ENCODE results near the gene UBE2C.

Gene UBE2C

DNA sequence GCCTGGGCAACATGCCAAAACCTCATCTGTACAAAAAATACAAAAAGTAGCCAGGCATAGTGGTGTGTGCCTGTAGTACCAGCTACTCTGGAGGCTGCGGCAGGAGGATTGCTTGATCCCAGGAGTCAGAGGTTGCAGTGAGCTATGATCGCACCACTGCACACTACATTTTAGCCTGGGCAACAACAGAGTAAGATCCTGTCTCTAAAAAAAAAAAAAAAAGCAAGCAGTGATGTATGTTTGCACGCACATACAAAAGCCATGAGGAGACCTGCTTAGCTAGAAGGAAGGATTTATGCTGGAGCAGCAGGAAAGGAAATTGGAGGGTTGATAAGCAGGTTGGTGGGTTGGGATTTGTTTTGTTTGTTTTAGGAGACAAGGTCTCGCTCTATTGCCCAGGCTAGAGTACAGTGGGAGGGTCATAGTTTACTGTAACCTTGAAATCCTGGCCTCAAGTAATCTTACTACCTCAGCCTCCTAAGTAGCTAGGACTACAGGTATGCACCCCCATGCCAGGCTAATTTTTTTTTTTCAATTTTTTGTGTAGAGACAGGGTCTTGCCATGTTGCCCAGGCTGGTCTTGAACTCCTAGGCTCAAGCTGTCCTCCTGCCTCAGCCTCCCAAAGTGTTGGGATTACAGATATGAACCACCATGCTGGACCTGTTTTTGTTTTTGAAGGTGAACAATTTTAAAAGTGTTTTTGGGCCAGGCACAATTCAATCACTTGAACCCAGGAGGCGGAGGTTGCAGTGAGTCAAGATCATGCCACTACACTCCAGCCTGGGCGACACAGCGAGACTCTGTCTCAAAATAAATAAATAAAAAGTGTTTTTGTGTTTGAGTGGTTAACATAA is 49.0 kb downstream of the UBE2C start:
- DNase-seq: no peak

- DNase-seq: no peak
Observed at GRCh38 chr20:45863543-45864470, 51.4 kb downstream of the UBE2C start.

DNA sequence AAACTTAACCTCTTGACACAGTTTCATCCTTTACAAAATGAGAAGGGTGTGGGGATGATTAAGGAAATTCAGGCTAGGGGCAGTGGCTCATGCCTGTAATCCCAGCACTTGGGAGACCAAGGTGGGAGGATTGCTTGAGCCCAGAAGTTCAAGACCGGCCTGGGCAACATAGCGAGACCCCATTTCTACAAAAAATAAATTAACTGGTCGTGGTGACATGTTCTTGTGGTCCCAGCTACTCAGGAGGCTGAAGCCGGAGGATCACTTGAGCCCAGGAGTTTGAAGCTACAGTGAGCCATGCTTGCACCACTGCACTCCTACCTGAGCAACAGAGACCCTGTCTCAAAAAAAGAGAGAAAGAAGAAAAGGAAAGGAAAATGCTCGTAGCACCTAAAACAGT is 54.0 kb downstream of the UBE2C start:
- no peak for DNase-seq
